CD4-positive, CD25-positive, alpha-beta regulatory T cell (primary cell): ENCODE data around the gene TMEM134. TPM values are rescaled to one million over a fixed set of nuclear protein-coding genes. Genes with fewer than 3 reads are reported as not detected.

Experiments
- ATAC-seq, 2 donors: fragments of 150-1000 bp; cut with Tn5 transposase; one replicate each; pipeline ENCODE4 v1.10.0; 2021; ENCODE audit warnings: low read depth in 2 of 2, moderate number of reproducible peaks in 2 of 2, moderate library complexity in 1 of 2
- DNase-seq, 3 donors: peaks; one replicate each; pipeline versions ENCODE4 v3.0.0 to v3.0.0-alpha.2; 2012 to 2022; ENCODE audit warnings: mixed read lengths in 1 of 3
- H3K27ac ChIP-seq: one replicate; pipeline ENCODE4 v1.7.0; 2013; ENCODE audit warnings: mild to moderate bottlenecking, low read length; ENCODE audit not compliant: insufficient read depth, poor library complexity, severe bottlenecking
- H3K27me3 ChIP-seq: one replicate; pipeline ENCODE4 v1.7.0; 2013; ENCODE audit warnings: low read length; ENCODE audit not compliant: control insufficient read depth, insufficient read depth
- H3K36me3 ChIP-seq: one replicate; pipeline ENCODE4 v1.7.0; 2013; ENCODE audit warnings: mild to moderate bottlenecking, low read length, moderate library complexity; ENCODE audit not compliant: control insufficient read depth, insufficient read depth
- H3K4me1 ChIP-seq: 2 replicates; pipeline ENCODE4 v1.7.0; 2013; ENCODE audit warnings: mild to moderate bottlenecking, low read length; ENCODE audit not compliant: insufficient read depth, control insufficient read depth, poor library complexity, severe bottlenecking
- H3K4me3 ChIP-seq: one replicate; pipeline ENCODE4 v1.7.0; 2013; ENCODE audit warnings: low read depth, mild to moderate bottlenecking, low read length, moderate library complexity
- H3K9me3 ChIP-seq, 2 experiments: 1 replicate in 1 of 2; 2 replicates in 1 of 2; pipeline ENCODE4 v1.7.0; 2013; ENCODE audit warnings: low read length in 2 of 2, mild to moderate bottlenecking in 1 of 2, moderate library complexity in 1 of 2; ENCODE audit not compliant: control insufficient read depth in 2 of 2
- H3K27ac Mint-ChIP-seq, 3 donors: one replicate each; pipeline ENCODE4 v1.8.0; 2020 to 2022; ENCODE audit warnings: mild to moderate bottlenecking in 3 of 3, mixed read lengths in 3 of 3, moderate library complexity in 2 of 3
- H3K27me3 Mint-ChIP-seq: one replicate; pipeline ENCODE4 v1.8.0; 2022; ENCODE audit warnings: mild to moderate bottlenecking, mixed read lengths
- H3K36me3 Mint-ChIP-seq: one replicate; pipeline ENCODE4 v1.8.0; 2020; ENCODE audit warnings: mixed read lengths
- H3K4me1 Mint-ChIP-seq, 4 donors: one replicate each; pipeline ENCODE4 v1.8.0; 2020 to 2022; ENCODE audit warnings: mixed read lengths in 4 of 4, mild to moderate bottlenecking in 1 of 4
- H3K4me3 Mint-ChIP-seq, 4 donors: one replicate each; pipeline ENCODE4 v1.8.0; 2020 to 2022; ENCODE audit warnings: mild to moderate bottlenecking in 4 of 4, mixed read lengths in 4 of 4, moderate library complexity in 3 of 4
- H3K9me3 Mint-ChIP-seq, 7 donors: one replicate each; pipeline ENCODE4 v1.8.0; 2020 to 2022; ENCODE audit warnings: mixed read lengths in 7 of 7, mild to moderate bottlenecking in 3 of 7, moderate library complexity in 2 of 7
- polyA plus RNA-seq, 4 donors: library from polyadenylated mRNA; unstranded; fragments of 300-500 nt; fragmentation: Illumina TruSeq; gene quantifications; one replicate each; pipeline ENCODE4 v1.2.3, GENCODE V29; 2021
- total RNA-seq: library from RNA; stranded (reverse); gene quantifications from one replicate; pipeline ENCODE4 v1.2.3, GENCODE V29; 2022

Gene TMEM134
- total and polyA plus RNA-seq, 5 donors from 2014 or later: 48.7 to 228 (median 158) TPM

- no peaks in the 10 kb centered on the region for H3K27me3 Mint-ChIP-seq
Observed at GRCh38 chr11:67440229-67441097, 28.6 kb downstream of the TMEM134 start.

GRCh38 chr11:67439321-67440228 is 29.5 kb downstream of the TMEM134 start:
- peaks cover 7% of the 10 kb centered on the region for H3K36me3 ChIP-seq
- Mint-ChIP-seq H3K27ac (peak overlapping the region; percentile 92 to 98 (median 94)), H3K4me1 (peaks cover 6 to 73% (median 31%) of the 10 kb centered on the region in 4 donors), H3K36me3 (peaks cover 5% of the 10 kb centered on the region), H3K9me3 (peaks cover 0 to 2% (median 0%) of the 10 kb centered on the region in 7 donors), H3K4me3 (peak overlapping the region; percentile 97 to 99 (median 98)), H3K27me3 (no peaks in the 10 kb centered on the region)
- ATAC-seq: no peak
- H3K27me3 ChIP-seq: no peaks in the 10 kb centered on the region
- H3K9me3 ChIP-seq: no peaks in the 10 kb centered on the region
- peak overlapping the region; percentile 94 for H3K27ac ChIP-seq
- H3K4me1 ChIP-seq: peaks cover 93% of the 10 kb centered on the region
- peak overlapping the region; percentile 70 for H3K4me3 ChIP-seq
- DNase-seq: no peak

More at GRCh38 chr11:67440229-67441097, 28.6 kb downstream of the TMEM134 start:
- Histone ChIP-seq H3K27ac (peak overlapping the region; percentile 94), H3K27me3 (no peaks in the 10 kb centered on the region), H3K36me3 (peaks cover 3% of the 10 kb centered on the region), H3K4me1 (peaks cover 93% of the 10 kb centered on the region), H3K4me3 (peak overlapping the region; percentile 37), H3K9me3 (no peaks in the 10 kb centered on the region)
- H3K27ac Mint-ChIP-seq: peak overlapping the region; percentile 92 to 98 (median 94)
- peaks cover 6 to 75% (median 38%) of the 10 kb centered on the region in 4 donors for H3K4me1 Mint-ChIP-seq
- H3K4me3 Mint-ChIP-seq: peak overlapping the region; percentile 97 to 99 (median 98)
- H3K36me3 Mint-ChIP-seq: peaks cover 5% of the 10 kb centered on the region
- H3K9me3 Mint-ChIP-seq: peaks cover 0 to 2% (median 0%) of the 10 kb centered on the region in 7 donors
- DNase-seq: peak in 2 of 3 donors; percentile 29 to 66
- ATAC-seq: no peak

- peaks cover 6 to 75% (median 30%) of the 10 kb centered on the region in 4 donors for H3K4me1 Mint-ChIP-seq
- peak overlapping the region; percentile 88 for H3K4me3 ChIP-seq
Observed at GRCh38 chr11:67438158-67438902, 30.7 kb downstream of the TMEM134 start.

GRCh38 chr11:67437809-67438157 is 31.3 kb downstream of the TMEM134 start:
- Histone ChIP-seq H3K4me1 (peaks cover 94% of the 10 kb centered on the region), H3K36me3 (peaks cover 9% of the 10 kb centered on the region), H3K4me3 (peak overlapping the region; percentile 88), H3K27me3 (no peaks in the 10 kb centered on the region), H3K27ac (peak overlapping the region; percentile 94), H3K9me3 (no peaks in the 10 kb centered on the region)
- no peaks in the 10 kb centered on the region for H3K9me3 Mint-ChIP-seq
- peaks cover 6 to 78% (median 30%) of the 10 kb centered on the region in 4 donors for H3K4me1 Mint-ChIP-seq
- no peak for ATAC-seq
- peak overlapping the region; percentile 97 to 99 (median 98) for H3K4me3 Mint-ChIP-seq
- H3K27ac Mint-ChIP-seq: peak overlapping the region; percentile 92 to 94 (median 94)
- H3K36me3 Mint-ChIP-seq: peaks cover 5% of the 10 kb centered on the region
- no peak for DNase-seq
- no peaks in the 10 kb centered on the region for H3K27me3 Mint-ChIP-seq

More at GRCh38 chr11:67438158-67438902, 30.7 kb downstream of the TMEM134 start:
- H3K9me3 Mint-ChIP-seq: no peaks in the 10 kb centered on the region
- peaks cover 5% of the 10 kb centered on the region for H3K36me3 Mint-ChIP-seq
- H3K27ac Mint-ChIP-seq: peak overlapping the region; percentile 92 to 94 (median 94)
- peak overlapping the region; percentile 94 for H3K27ac ChIP-seq
- peak overlapping the region; percentile 97 to 99 (median 98) for H3K4me3 Mint-ChIP-seq
- H3K4me1 ChIP-seq: peaks cover 94% of the 10 kb centered on the region
- no peaks in the 10 kb centered on the region for H3K27me3 ChIP-seq
- no peaks in the 10 kb centered on the region for H3K9me3 ChIP-seq
- H3K36me3 ChIP-seq: peaks cover 9% of the 10 kb centered on the region
- no peaks in the 10 kb centered on the region for H3K27me3 Mint-ChIP-seq
- ATAC-seq (peak; percentile 35 to 41), DNase-seq (peak; percentile 74 to 85 (median 76))

GRCh38 chr11:67437082-67437808 is 31.8 kb downstream of the TMEM134 start, which contains the start of gene PTPRCAP:
TSS of gene PTPRCAP (minus strand) at chr11:67437682. CDS start at chr11:67437619, 63 bp downstream.
- H3K4me3 ChIP-seq: peak within 1 kb of the TSS; percentile 90
- H3K4me1 ChIP-seq: peaks cover 93% of the 10 kb centered on the region
- H3K36me3 ChIP-seq: peaks cover 12% of the 10 kb centered on the region
- no peaks in the 10 kb centered on the region for H3K9me3 ChIP-seq
- Mint-ChIP-seq H3K9me3 (no peaks in the 10 kb centered on the region), H3K4me1 (peaks cover 4 to 78% (median 30%) of the 10 kb centered on the region in 4 donors), H3K4me3 (peak within 1 kb of the TSS; percentile 97 to 99 (median 98)), H3K27ac (peak within 1 kb of the TSS; percentile 92 to 94 (median 94)), H3K36me3 (peaks cover 5% of the 10 kb centered on the region), H3K27me3 (no peaks in the 10 kb centered on the region)
- ATAC-seq (peak; percentile 64 to 67), DNase-seq (peak; percentile 72 to 90 (median 84))
- H3K27ac ChIP-seq: peak within 1 kb of the TSS; percentile 94
- no peaks in the 10 kb centered on the region for H3K27me3 ChIP-seq

GRCh38 chr11:67436459-67437081 is 32.5 kb downstream of the TMEM134 start:
- no peaks in the 10 kb centered on the region for H3K9me3 Mint-ChIP-seq
- Histone ChIP-seq H3K9me3 (no peaks in the 10 kb centered on the region), H3K4me3 (peak overlapping the region; percentile 90), H3K36me3 (peaks cover 18% of the 10 kb centered on the region), H3K27ac (peak overlapping the region; percentile 94), H3K4me1 (peaks cover 88% of the 10 kb centered on the region), H3K27me3 (no peaks in the 10 kb centered on the region)
- peaks cover 10% of the 10 kb centered on the region for H3K36me3 Mint-ChIP-seq
- peak overlapping the region; percentile 97 to 99 (median 98) for H3K4me3 Mint-ChIP-seq
- DNase-seq (peak in 2 of 3 donors; percentile 56 to 83), ATAC-seq (peak; percentile 29 to 33)
- H3K27me3 Mint-ChIP-seq: no peaks in the 10 kb centered on the region
- peaks cover 0 to 79% (median 30%) of the 10 kb centered on the region in 4 donors for H3K4me1 Mint-ChIP-seq
- peak overlapping the region; percentile 86 to 94 (median 92) for H3K27ac Mint-ChIP-seq
